Peyer's patch (tissue), 4 donors: ENCODE data around the gene SCCPDH.

ENCODE experiments used
- CTCF ChIP-seq, 6 experiments: fragments of 450-650 bp in 4 of 6; fragments of 200-600 bp in 2 of 6; sonication (generic) in 1 of 6; IDR thresholded peaks; one replicate each; pipeline ENCODE4 v1.5.1; 2017 to 2019; ENCODE audit warnings: antibody characterized with exemption in 6 of 6, mild to moderate bottlenecking in 3 of 6, moderate library complexity in 1 of 6
- POLR2A ChIP-seq, 2 donors: fragments of 450-650 bp; IDR thresholded peaks; one replicate each; pipeline ENCODE4 v1.5.1; 2017; ENCODE audit warnings: antibody characterized with exemption in 2 of 2, mild to moderate bottlenecking in 2 of 2, moderate library complexity in 2 of 2

- no peak for TF ChIP-seq CTCF (IDR thresholded peaks at IDR 0.05)
- no peak for TF ChIP-seq POLR2A (IDR thresholded peaks at IDR 0.05)
Measured at GRCh38 chr1:246792603-246793002, 68.4 kb downstream of the SCCPDH start.
